Progenitor cell of endocrine pancreas (in vitro differentiated cells): ENCODE measurements around the gene ZNF521. TPM values are rescaled to one million over a fixed set of nuclear protein-coding genes. Genes with fewer than 3 reads are reported as not detected.

Experiments used
- DNase-seq: peaks from one replicate; pipeline ENCODE4 v3.0.0; 2021; ENCODE audit warnings: low spot score; ENCODE audit not compliant: unreplicated experiment
- H3K27ac Mint-ChIP-seq: 2 replicates; pipeline ENCODE4 v1.8.0; 2021; ENCODE audit warnings: mild to moderate bottlenecking, moderate library complexity, mixed read lengths
- H3K27me3 Mint-ChIP-seq: 2 replicates; pipeline ENCODE4 v1.8.0; 2021; ENCODE audit warnings: mixed read lengths
- H3K36me3 Mint-ChIP-seq: 2 replicates; pipeline ENCODE4 v1.8.0; 2022; ENCODE audit warnings: mixed read lengths; ENCODE audit not compliant: insufficient read depth
- H3K4me1 Mint-ChIP-seq: 2 replicates; pipeline ENCODE4 v1.8.0; 2021; ENCODE audit warnings: low read depth, mixed read lengths
- H3K4me3 Mint-ChIP-seq: 2 replicates; pipeline ENCODE4 v1.8.0; 2021; ENCODE audit warnings: low read depth, mild to moderate bottlenecking, moderate library complexity, mixed read lengths
- H3K9me3 Mint-ChIP-seq: 2 replicates; pipeline ENCODE4 v1.8.0; 2021; ENCODE audit warnings: low read depth, mixed read lengths
- CTCF ChIP-seq: fragments of 200-600 bp; sonication (generic); IDR thresholded peaks from one replicate; pipeline ENCODE4 v1.5.0; 2021; ENCODE audit warnings: antibody characterized with exemption, mild to moderate bottlenecking; ENCODE audit not compliant: unreplicated experiment
- total RNA-seq: library from RNA; stranded (reverse); gene quantifications from 2 replicates; pipeline ENCODE4 v1.2.1, GENCODE V29; 2021

ZNF521 gene
- total RNA-seq, 1 donor from 2014 or later = 39.1 TPM

GRCh38 chr18:25222648-25223047 lies 129.3 kb downstream of the ZNF521 start:
- H3K4me1 Mint-ChIP-seq = no peaks in the 10 kb centered on the region
- no peak overlapping the region for H3K27ac Mint-ChIP-seq
- H3K36me3 Mint-ChIP-seq = peaks cover 22% of the 10 kb centered on the region
- peaks cover 9% of the 10 kb centered on the region for H3K27me3 Mint-ChIP-seq
- TF ChIP-seq CTCF = no peak
- no peak overlapping the region for H3K4me3 Mint-ChIP-seq
- no peaks in the 10 kb centered on the region for H3K9me3 Mint-ChIP-seq
- DNase-seq = no peak

- H3K4me1 Mint-ChIP-seq = peaks cover 3% of the 10 kb centered on the region
- no peak for TF ChIP-seq CTCF
Measured at GRCh38 chr18:25210622-25211021, 141.3 kb downstream of the ZNF521 start.

GRCh38 chr18:25192065-25192464 lies 159.9 kb downstream of the ZNF521 start:
- H3K9me3 Mint-ChIP-seq = no peaks in the 10 kb centered on the region
- no peaks in the 10 kb centered on the region for H3K36me3 Mint-ChIP-seq
- H3K4me1 Mint-ChIP-seq = no peaks in the 10 kb centered on the region
- no peaks in the 10 kb centered on the region for H3K27me3 Mint-ChIP-seq
- H3K27ac Mint-ChIP-seq = no peak overlapping the region
- DNase-seq = no peak
- H3K4me3 Mint-ChIP-seq = no peak overlapping the region
- no peak for TF ChIP-seq CTCF

More at GRCh38 chr18:25210622-25211021, 141.3 kb downstream of the ZNF521 start:
- Mint-ChIP-seq H3K9me3 (no peaks in the 10 kb centered on the region), H3K36me3 (no peaks in the 10 kb centered on the region), H3K27me3 (no peaks in the 10 kb centered on the region), H3K4me3 (no peak overlapping the region), H3K27ac (no peak overlapping the region)
- DNase-seq = no peak

- no peak for TF ChIP-seq CTCF
- no peaks in the 10 kb centered on the region for H3K36me3 Mint-ChIP-seq
- DNase-seq = no peak
- no peaks in the 10 kb centered on the region for H3K27me3 Mint-ChIP-seq
- H3K27ac Mint-ChIP-seq = no peak overlapping the region
- no peaks in the 10 kb centered on the region for H3K9me3 Mint-ChIP-seq
- H3K4me3 Mint-ChIP-seq = no peak overlapping the region
- H3K4me1 Mint-ChIP-seq = no peaks in the 10 kb centered on the region
Measured at GRCh38 chr18:25190472-25190871, 161.5 kb downstream of the ZNF521 start.

- H3K36me3 Mint-ChIP-seq = no peaks in the 10 kb centered on the region
- no peaks in the 10 kb centered on the region for H3K27me3 Mint-ChIP-seq
- H3K9me3 Mint-ChIP-seq = no peaks in the 10 kb centered on the region
- no peak overlapping the region for H3K4me3 Mint-ChIP-seq
- H3K4me1 Mint-ChIP-seq = no peaks in the 10 kb centered on the region
- H3K27ac Mint-ChIP-seq = no peak overlapping the region
- no peak for DNase-seq
- TF ChIP-seq CTCF = no peak
Measured at GRCh38 chr18:25189391-25190185, 162.4 kb downstream of the ZNF521 start.
